ENCODE measurements around the gene GAL3ST2.

The GAL3ST2 gene

GRCh38 chr2:241852981-241853631 is 76.5 kb downstream of the GAL3ST2 start:
- Histone ChIP-seq H3K4me2 (ENCODE audit: insufficient read depth, low read length) (no peak overlapping the region), H3K4me3 (ENCODE audit: low read depth in 1 of 2, low read length in 2 of 2) (no peak overlapping the region), H3K27me3 (ENCODE audit: insufficient read depth, low read length, poor library complexity) (no peaks in the 10 kb centered on the region), H3K4me1 (ENCODE audit: insufficient read depth, low read length) (no peaks in the 10 kb centered on the region), H3K9ac (ENCODE audit: low read depth, low read length) (no peak overlapping the region), H2AFZ (ENCODE audit: low read depth, low read length) (no peak overlapping the region), H3K9me3 (ENCODE audit: insufficient read depth, low read length, severe bottlenecking) (no peaks in the 10 kb centered on the region), H4K20me1 (ENCODE audit: insufficient read depth, low read length) (0 out of 2 replicates have a peak, but pooled peaks cover 2% of the 10 kb centered on the region), H3K36me3 (ENCODE audit: insufficient read depth, low read length) (no peaks in the 10 kb centered on the region), H3K79me2 (ENCODE audit: insufficient read depth, low read length) (no peaks in the 10 kb centered on the region), H3K27ac (ENCODE audit: low read length) (no peak overlapping the region)
- TF ChIP-seq CTCF (IDR thresholded peaks at IDR 0.05; ENCODE audit: borderline replicate concordance, extremely low read depth, low read length, poor library complexity, severe bottlenecking) (no peak), EZH2 (IDR thresholded peaks at IDR 0.05; ENCODE audit: borderline replicate concordance, low read depth, low read length, severe bottlenecking) (no peak)
- DNase-seq (no peak), ATAC-seq (ENCODE audit: insufficient read depth, low read depth) (no peak)
